NT2/D1 (cell line): ENCODE results near the gene POU3F3.
A peak's percentile ranks its signal among the peaks of the same experiment; 100 is the strongest.

Experiments
- DNase-seq: peaks from one replicate; pipeline ENCODE4 v3.0.0-alpha.2; 2011; ENCODE audit warnings: low read depth, low spot score
- H3K27me3 ChIP-seq: 2 replicates; pipeline ENCODE4 v1.6.0; 2011; ENCODE audit warnings: mild to moderate bottlenecking; ENCODE audit not compliant: insufficient read length, insufficient read depth
- H3K36me3 ChIP-seq: 2 replicates; pipeline ENCODE4 v1.6.1; 2011; ENCODE audit warnings: mild to moderate bottlenecking, low read length, mixed read lengths; ENCODE audit not compliant: insufficient read depth, insufficient read length
- H3K4me1 ChIP-seq: 2 replicates; pipeline ENCODE4 v1.5.1; 2011; ENCODE audit not compliant: insufficient read depth, insufficient read length
- H3K4me3 ChIP-seq: 2 replicates; pipeline ENCODE4 v1.5.1; 2011; ENCODE audit warnings: low read depth; ENCODE audit not compliant: insufficient read length
- H3K9ac ChIP-seq: 2 replicates; pipeline ENCODE4 v1.6.0; 2011; ENCODE audit warnings: low read depth; ENCODE audit not compliant: insufficient read length
- H3K9me3 ChIP-seq: 2 replicates; pipeline ENCODE4 v1.5.1; 2011; ENCODE audit warnings: mild to moderate bottlenecking, low read length; ENCODE audit not compliant: insufficient read depth
- SUZ12 ChIP-seq: IDR thresholded peaks from 2 replicates; pipeline ENCODE4 v1.6.1; 2011; ENCODE audit not compliant: insufficient read length, insufficient read depth; ENCODE audit errors: extremely low read depth
- YY1 ChIP-seq: IDR thresholded peaks from 2 replicates; pipeline ENCODE4 v1.6.1; 2011; ENCODE audit not compliant: insufficient read length, insufficient read depth
- ZNF274 ChIP-seq: IDR thresholded peaks from 2 replicates; pipeline ENCODE4 v1.6.1; 2011; ENCODE audit warnings: mild to moderate bottlenecking, low read depth, low read length

The POU3F3 gene

DNA sequence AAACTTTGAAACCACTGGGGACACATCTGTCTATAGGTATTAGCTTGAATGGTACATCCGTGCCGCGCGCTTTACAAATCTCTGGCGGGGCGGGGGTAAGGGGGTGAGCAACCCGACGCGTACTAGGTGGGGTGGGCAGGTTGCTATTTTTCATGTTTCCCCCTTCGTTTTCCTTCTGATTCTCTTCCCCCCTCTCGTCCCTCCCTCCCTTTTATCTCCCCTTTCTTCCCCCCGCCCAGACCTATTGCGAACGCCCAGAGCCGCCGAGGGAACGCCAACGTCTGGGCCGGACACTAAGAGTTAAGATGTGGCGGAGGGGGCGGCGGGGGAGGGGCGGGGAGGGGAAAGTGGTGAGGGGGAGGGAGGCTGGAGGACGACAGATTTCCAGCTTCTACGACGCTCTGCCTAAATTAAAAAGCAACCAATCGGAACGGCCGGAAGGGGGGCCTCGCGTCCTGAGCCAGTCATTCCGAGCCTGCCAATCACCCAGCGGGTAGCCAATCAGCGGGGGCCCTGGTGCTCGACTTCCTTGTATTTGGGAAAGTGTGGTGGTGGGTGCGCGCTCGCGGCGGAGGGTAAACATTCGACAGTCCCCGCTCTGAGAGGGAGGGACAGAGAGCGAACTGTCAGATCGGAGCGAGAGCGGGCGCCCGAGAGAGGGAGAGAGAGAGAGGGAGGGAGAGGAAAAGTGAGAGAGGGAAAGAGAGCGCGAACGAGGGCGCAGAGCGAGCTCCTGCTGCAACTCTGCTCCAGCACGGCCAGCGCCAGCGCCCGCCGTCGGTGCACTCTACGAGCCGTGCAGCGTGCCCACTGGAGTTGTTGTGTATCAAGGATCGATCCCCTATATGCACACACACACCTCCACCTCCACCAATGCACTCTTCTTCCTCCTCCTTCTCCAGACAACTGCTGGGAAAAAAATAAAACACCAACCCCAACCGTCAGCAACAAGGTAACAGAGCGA, at the start of gene POU3F3:
POU3F3 (plus strand) TSS at position 582 of the 964 bp plus-strand sequence. CDS start 1,396 bp downstream, outside the sequence.
- peaks cover 86% of the 10 kb centered on the region for H3K27me3 ChIP-seq
- peaks cover 9% of the 10 kb centered on the region for H3K4me1 ChIP-seq
- H3K9ac ChIP-seq: peak within 1 kb of the TSS; percentile 50
- no peaks in the 10 kb centered on the region for H3K36me3 ChIP-seq
- no peaks in the 10 kb centered on the region for H3K9me3 ChIP-seq
- peak; percentile 95 for DNase-seq
- TF ChIP-seq ZNF274 (no peak), SUZ12 (no peak), YY1 (no peak)
- H3K4me3 ChIP-seq: peak within 1 kb of the TSS; percentile 56

DNA sequence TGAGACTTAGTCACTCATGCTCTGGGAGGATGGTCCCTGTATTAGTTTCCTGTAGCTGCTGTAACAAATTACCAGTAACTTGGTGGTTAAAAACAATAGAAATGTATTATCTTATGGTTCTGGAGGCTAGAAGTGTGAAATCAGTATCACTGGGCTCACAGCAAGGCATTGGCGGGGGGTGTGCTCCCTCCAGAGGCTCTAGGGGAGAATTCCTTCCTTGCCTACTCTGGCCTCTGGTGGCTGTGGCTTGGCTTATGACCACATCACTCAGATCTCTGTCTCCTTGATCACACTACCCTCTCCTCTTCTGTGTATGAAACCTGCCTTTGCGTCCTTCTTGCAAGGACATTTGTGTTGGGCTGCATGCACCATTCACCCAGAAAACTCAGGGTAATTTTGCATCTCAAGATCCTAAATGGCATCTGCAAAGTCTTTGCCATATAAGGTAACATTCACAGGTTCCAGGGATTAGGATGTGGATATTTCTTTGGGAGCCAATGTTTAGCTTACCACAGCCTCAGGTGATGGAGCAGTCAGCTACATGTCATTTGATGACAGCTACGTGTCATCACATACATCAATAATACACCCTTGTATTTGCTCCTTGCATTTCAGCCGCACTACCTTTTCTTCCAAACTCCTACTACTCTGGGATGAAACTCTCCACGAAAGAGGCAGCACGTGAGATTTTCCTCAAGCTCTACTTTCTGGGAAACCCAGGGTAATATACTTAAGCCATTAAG, 49.6 kb upstream of the POU3F3 start:
- no peak for TF ChIP-seq SUZ12
- TF ChIP-seq YY1: no peak
- no peak for TF ChIP-seq ZNF274
- no peak overlapping the region for H3K9ac ChIP-seq
- H3K9me3 ChIP-seq: no peaks in the 10 kb centered on the region
- H3K4me1 ChIP-seq: no peaks in the 10 kb centered on the region
- H3K36me3 ChIP-seq: no peaks in the 10 kb centered on the region
- no peak for DNase-seq
- H3K27me3 ChIP-seq: no peaks in the 10 kb centered on the region
- no peak overlapping the region for H3K4me3 ChIP-seq

DNA sequence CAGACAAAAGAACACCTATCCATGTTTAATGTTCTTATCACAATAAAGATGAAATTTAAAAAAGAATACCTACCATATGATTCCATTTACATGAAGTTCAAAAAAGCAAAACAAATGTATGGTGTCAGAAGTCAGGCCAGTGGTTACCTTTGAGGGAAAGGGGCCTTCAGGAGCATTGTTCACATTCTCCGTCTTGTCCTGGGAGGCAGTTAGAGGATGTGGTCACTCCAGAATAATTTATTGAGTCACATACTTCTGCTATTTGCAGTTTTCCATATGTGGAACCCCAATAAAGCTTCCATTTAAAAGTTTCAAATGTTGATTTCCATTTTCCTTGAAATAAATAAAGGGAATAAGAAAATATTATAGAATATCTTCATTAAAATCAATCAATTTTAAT, 41.6 kb upstream of the POU3F3 start:
- TF ChIP-seq ZNF274 (no peak), SUZ12 (no peak), YY1 (no peak)
- H3K4me3 ChIP-seq: no peak overlapping the region
- no peaks in the 10 kb centered on the region for H3K4me1 ChIP-seq
- H3K36me3 ChIP-seq: no peaks in the 10 kb centered on the region
- no peaks in the 10 kb centered on the region for H3K27me3 ChIP-seq
- no peak overlapping the region for H3K9ac ChIP-seq
- H3K9me3 ChIP-seq: peaks cover 12% of the 10 kb centered on the region
- no peak for DNase-seq

DNA sequence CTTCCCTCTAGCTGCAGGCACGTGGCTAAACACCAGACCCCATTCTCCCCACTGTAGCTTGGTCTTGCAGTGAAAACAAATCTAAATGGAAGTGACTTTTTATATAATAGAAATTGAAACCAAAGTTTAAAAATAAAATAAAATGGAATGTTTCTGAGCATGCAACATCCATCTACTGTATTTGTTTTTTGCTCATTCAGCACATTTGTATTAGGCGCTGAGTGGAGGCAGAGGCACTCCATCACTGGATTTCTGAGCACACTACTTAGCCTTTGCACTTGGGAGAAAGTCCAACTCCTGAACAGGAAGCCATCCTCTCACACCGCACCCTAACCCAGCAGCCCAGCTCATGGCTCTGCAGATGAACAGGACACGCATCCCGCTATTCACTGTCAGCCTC, 37.8 kb upstream of the POU3F3 start:
- no peak for DNase-seq
- Histone ChIP-seq H3K27me3 (no peaks in the 10 kb centered on the region), H3K4me1 (no peaks in the 10 kb centered on the region), H3K9ac (no peak overlapping the region), H3K4me3 (no peak overlapping the region), H3K36me3 (no peaks in the 10 kb centered on the region), H3K9me3 (no peaks in the 10 kb centered on the region)
- TF ChIP-seq ZNF274 (no peak), YY1 (no peak), SUZ12 (no peak)

DNA sequence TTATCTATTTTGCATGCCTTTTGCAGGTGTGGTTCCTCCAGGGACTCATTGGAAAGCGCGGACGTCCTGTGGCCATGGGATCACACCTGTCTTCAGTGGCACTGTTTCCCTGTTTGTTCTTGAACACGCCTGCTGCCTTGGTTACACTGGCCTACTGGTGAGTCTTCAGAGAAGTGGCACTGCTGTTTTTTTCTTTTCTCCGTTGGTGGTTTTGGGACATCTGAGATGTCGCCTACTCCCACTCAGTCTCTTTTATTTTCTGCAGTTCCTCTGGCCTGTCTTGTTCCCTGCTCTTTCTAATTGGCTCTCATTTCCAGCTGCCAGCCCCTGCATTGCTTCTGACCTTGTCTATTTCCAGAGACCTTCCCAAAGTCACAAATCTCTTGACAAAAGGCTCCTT, 35.7 kb upstream of the POU3F3 start:
- DNase-seq: no peak
- no peaks in the 10 kb centered on the region for H3K36me3 ChIP-seq
- H3K4me3 ChIP-seq: no peak overlapping the region
- no peak for TF ChIP-seq ZNF274
- no peak for TF ChIP-seq YY1
- TF ChIP-seq SUZ12: no peak
- no peaks in the 10 kb centered on the region for H3K9me3 ChIP-seq
- no peaks in the 10 kb centered on the region for H3K4me1 ChIP-seq
- no peaks in the 10 kb centered on the region for H3K27me3 ChIP-seq
- no peak overlapping the region for H3K9ac ChIP-seq

DNA sequence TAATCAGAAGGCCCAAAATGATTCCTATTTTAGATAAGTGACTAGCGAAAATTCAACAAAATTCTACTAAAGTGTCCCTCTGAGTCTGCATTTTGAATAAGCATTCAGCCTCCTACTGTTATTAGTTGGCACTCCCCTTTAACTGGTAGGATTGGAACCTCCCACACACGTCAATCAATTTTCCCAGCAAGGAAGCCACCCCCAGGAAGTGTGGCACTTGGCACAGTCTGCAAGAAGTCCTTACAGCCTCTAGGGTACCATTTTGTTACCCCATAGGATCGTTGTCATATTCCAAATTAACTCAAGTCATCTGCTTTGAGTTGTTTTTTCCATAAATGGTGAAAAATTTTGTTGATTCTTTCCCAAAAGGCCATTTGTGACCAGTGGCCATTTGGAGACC, 33.8 kb upstream of the POU3F3 start:
- Histone ChIP-seq H3K9me3 (no peaks in the 10 kb centered on the region), H3K36me3 (no peaks in the 10 kb centered on the region), H3K9ac (no peak overlapping the region), H3K4me3 (no peak overlapping the region), H3K4me1 (no peaks in the 10 kb centered on the region), H3K27me3 (no peaks in the 10 kb centered on the region)
- TF ChIP-seq SUZ12: no peak
- no peak for TF ChIP-seq ZNF274
- TF ChIP-seq YY1: no peak
- DNase-seq: no peak
